Measurements from ENCODE around the gene BAD. TPM values are rescaled to one million over a fixed set of nuclear protein-coding genes. Genes with fewer than 3 reads are reported as not detected.
A peak's percentile ranks its signal among the peaks of the same experiment; 100 is the strongest.

BAD gene
- total and polyA plus RNA-seq, 2 of the 13 experiments (the other 11 are each of a cell fraction or from before 2014, with no cell fraction given), result 17.9 to 28.5 TPM

DNA sequence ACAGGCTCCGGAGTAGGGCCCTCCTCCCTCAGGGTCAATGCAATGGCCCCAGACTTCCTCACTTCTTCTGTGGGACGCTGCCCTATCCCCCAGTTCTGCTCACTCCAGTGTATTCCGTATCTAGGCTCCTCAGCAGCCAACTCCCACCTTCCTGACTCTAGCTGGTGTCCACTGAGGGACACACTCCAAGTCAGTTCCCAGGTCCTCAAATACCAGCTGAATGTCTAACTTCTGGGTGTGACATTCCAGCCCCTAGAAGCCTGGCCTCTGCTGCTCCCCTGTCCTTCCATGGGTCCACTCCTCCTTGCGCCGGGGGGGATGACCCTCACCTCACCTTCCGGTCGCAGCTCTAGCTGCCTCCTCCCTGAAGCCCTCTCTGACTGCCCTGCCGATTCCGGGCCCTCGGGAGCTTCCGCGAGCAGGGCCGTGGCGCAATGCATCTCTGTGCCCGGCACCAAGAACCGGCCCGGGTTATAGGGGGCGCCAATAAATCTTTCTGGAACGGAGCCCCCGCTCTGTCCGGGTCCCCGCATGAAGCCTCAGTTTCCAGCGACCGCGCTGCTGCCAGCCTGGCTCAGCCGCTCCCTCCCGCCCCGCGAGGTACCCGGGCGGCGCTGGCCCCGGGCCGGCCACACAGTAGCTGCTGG lies 15.4 kb downstream of the BAD start (continued):
- TF ChIP-seq DR1 (CRISPR knock-in tag; IDR thresholded peaks at IDR 0.05) (0 out of 2 replicates have a peak, but pooled peaks have one; percentile 5), GPN1 (CRISPR knock-in tag; IDR thresholded peaks at IDR 0.05; ENCODE audit: borderline replicate concordance) (no peak), ZNF367 (CRISPR knock-in tag; IDR thresholded peaks at IDR 0.05; ENCODE audit: borderline replicate concordance) (no peak), NCOA1 (CRISPR knock-in tag; IDR thresholded peaks at IDR 0.05) (no peak), CENPX (CRISPR knock-in tag; IDR thresholded peaks at IDR 0.05) (no peak), MTF1 (CRISPR knock-in tag; IDR thresholded peaks at IDR 0.05) (no peak), PAF1 (CRISPR knock-in tag; IDR thresholded peaks at IDR 0.05) (no peak), MYNN (CRISPR knock-in tag; IDR thresholded peaks at IDR 0.05; ENCODE audit: low read depth) (no peak), MED13 (CRISPR knock-in tag; IDR thresholded peaks at IDR 0.05) (no peak), ZFP36L2 (CRISPR knock-in tag; IDR thresholded peaks at IDR 0.05) (no peak), TCF7L2 (IDR thresholded peaks at IDR 0.05; ENCODE audit: low read depth, low read length) (no peak), ZNF468 (CRISPR knock-in tag; IDR thresholded peaks at IDR 0.05) (no peak), TAF15 (IDR thresholded peaks at IDR 0.05; ENCODE audit: low read depth, low read length, poor library complexity, severe bottlenecking) (no peak), NONO (IDR thresholded peaks at IDR 0.05) (no peak), NONO (CRISPR knock-in tag; conservative IDR thresholded peaks at IDR 0.05) (no peak; the same call in 1 of the 2 replicates), TSC22D2 (CRISPR knock-in tag; IDR thresholded peaks at IDR 0.05; ENCODE audit: borderline replicate concordance) (no peak), ZNF10 (CRISPR knock-in tag; IDR thresholded peaks at IDR 0.05; ENCODE audit: borderline replicate concordance, low read depth) (no peak), ZNF234 (CRISPR knock-in tag; conservative IDR thresholded peaks at IDR 0.05) (0 out of 2 replicates have a peak, but pooled peaks have one; percentile 19), ZNF709 (CRISPR knock-in tag; IDR thresholded peaks at IDR 0.05) (no peak)
- TF ChIP-seq, protein P1, sequence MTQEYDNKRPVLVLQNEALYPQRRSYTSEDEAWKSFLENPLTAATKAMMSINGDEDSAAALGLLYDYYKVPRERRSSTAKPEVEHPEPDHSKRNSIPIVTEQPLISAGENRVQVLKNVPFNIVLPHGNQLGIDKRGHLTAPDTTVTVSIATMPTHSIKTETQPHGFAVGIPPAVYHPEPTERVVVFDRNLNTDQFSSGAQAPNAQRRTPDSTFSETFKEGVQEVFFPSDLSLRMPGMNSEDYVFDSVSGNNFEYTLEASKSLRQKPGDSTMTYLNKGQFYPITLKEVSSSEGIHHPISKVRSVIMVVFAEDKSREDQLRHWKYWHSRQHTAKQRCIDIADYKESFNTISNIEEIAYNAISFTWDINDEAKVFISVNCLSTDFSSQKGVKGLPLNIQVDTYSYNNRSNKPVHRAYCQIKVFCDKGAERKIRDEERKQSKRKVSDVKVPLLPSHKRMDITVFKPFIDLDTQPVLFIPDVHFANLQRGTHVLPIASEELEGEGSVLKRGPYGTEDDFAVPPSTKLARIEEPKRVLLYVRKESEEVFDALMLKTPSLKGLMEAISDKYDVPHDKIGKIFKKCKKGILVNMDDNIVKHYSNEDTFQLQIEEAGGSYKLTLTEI (CRISPR knock-in tag; conservative IDR thresholded peaks at IDR 0.05), result no peak
- TF ChIP-seq, protein P2, sequence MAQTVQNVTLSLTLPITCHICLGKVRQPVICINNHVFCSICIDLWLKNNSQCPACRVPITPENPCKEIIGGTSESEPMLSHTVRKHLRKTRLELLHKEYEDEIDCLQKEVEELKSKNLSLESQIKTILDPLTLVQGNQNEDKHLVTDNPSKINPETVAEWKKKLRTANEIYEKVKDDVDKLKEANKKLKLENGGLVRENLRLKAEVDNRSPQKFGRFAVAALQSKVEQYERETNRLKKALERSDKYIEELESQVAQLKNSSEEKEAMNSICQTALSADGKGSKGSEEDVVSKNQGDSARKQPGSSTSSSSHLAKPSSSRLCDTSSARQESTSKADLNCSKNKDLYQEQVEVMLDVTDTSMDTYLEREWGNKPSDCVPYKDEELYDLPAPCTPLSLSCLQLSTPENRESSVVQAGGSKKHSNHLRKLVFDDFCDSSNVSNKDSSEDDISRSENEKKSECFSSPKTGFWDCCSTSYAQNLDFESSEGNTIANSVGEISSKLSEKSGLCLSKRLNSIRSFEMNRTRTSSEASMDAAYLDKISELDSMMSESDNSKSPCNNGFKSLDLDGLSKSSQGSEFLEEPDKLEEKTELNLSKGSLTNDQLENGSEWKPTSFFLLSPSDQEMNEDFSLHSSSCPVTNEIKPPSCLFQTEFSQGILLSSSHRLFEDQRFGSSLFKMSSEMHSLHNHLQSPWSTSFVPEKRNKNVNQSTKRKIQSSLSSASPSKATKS (CRISPR knock-in tag; IDR thresholded peaks at IDR 0.05), result no peak
- TF ChIP-seq, protein P3, sequence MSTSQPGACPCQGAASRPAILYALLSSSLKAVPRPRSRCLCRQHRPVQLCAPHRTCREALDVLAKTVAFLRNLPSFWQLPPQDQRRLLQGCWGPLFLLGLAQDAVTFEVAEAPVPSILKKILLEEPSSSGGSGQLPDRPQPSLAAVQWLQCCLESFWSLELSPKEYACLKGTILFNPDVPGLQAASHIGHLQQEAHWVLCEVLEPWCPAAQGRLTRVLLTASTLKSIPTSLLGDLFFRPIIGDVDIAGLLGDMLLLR (CRISPR knock-in tag; IDR thresholded peaks at IDR 0.05), result no peak
- TF ChIP-seq, protein P4, sequence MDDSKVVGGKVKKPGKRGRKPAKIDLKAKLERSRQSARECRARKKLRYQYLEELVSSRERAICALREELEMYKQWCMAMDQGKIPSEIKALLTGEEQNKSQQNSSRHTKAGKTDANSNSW (CRISPR knock-in tag; IDR thresholded peaks at IDR 0.05; ENCODE audit: borderline replicate concordance), result no peak
- TF ChIP-seq, protein P5, sequence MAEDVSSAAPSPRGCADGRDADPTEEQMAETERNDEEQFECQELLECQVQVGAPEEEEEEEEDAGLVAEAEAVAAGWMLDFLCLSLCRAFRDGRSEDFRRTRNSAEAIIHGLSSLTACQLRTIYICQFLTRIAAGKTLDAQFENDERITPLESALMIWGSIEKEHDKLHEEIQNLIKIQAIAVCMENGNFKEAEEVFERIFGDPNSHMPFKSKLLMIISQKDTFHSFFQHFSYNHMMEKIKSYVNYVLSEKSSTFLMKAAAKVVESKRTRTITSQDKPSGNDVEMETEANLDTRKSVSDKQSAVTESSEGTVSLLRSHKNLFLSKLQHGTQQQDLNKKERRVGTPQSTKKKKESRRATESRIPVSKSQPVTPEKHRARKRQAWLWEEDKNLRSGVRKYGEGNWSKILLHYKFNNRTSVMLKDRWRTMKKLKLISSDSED (CRISPR knock-in tag; IDR thresholded peaks at IDR 0.05), result no peak
- TF ChIP-seq, protein P6, sequence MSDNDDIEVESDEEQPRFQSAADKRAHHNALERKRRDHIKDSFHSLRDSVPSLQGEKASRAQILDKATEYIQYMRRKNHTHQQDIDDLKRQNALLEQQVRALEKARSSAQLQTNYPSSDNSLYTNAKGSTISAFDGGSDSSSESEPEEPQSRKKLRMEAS (IDR thresholded peaks at IDR 0.05), result no peak
